WI38 (cell line): ENCODE results near the gene CALHM4.

Source experiments
- H3K4me3 ChIP-seq: 2 replicates; pipeline ENCODE4 v1.5.1; 2011; ENCODE audit warnings: low read depth, mild to moderate bottlenecking, control low read depth, low read length
- TF ChIP-seq, protein P1 (sequence below): IDR thresholded peaks from 2 replicates; pipeline ENCODE4 v1.5.1; 2012; ENCODE audit warnings: low read depth, mild to moderate bottlenecking, control low read depth, low read length

The CALHM4 gene

DNA sequence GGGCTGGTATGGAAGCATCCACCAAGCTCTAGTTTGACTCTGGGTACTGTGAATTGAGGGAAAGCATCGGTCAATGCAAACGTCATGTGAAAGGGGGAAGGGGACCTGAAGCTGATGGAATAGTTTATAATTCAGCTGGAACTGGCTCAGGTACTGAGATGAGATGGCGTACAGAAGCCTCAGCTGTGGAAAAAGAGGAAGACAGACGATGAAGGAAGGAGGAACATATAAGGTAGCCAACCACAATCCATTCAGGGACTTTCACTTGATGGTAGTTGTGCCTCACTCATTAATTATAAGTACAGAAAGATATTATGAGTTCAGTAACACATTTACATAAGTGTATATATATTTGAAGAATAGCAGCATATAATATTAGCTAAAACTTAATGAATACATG, 39.4 kb upstream of the CALHM4 start:
- H3K4me3 ChIP-seq: no peak overlapping the region
- TF ChIP-seq, protein P1, sequence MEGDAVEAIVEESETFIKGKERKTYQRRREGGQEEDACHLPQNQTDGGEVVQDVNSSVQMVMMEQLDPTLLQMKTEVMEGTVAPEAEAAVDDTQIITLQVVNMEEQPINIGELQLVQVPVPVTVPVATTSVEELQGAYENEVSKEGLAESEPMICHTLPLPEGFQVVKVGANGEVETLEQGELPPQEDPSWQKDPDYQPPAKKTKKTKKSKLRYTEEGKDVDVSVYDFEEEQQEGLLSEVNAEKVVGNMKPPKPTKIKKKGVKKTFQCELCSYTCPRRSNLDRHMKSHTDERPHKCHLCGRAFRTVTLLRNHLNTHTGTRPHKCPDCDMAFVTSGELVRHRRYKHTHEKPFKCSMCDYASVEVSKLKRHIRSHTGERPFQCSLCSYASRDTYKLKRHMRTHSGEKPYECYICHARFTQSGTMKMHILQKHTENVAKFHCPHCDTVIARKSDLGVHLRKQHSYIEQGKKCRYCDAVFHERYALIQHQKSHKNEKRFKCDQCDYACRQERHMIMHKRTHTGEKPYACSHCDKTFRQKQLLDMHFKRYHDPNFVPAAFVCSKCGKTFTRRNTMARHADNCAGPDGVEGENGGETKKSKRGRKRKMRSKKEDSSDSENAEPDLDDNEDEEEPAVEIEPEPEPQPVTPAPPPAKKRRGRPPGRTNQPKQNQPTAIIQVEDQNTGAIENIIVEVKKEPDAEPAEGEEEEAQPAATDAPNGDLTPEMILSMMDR: no peak

GRCh38 chr6:116515141-116515540, 38.4 kb upstream of the CALHM4 start:
- H3K4me3 ChIP-seq: no peak overlapping the region
- TF ChIP-seq, protein P1: no peak

GRCh38 chr6:116518621-116519368, 34.8 kb upstream of the CALHM4 start:
- TF ChIP-seq, protein P1: no peak

DNA sequence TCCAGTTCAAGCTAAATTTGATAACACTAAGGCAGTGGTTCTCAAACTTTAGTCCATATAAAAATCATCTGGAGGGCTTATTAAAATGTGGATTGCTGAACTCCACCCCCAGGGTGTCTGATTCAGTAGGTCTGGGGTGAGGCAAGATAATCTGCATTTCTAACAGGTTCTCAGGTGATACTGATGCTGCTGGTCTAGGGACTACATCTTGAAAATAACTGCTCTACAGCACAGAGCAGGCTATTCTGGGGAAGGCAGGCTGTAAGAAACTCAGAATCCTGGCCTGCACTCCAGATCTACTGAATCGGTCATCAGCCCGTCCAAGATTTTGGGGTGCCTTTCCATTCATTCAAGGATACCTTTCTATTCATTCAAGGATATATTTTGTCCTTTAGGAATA, 30.7 kb upstream of the CALHM4 start:
- H3K4me3 ChIP-seq: no peak overlapping the region
- TF ChIP-seq, protein P1: no peak

More at GRCh38 chr6:116518621-116519368, 34.8 kb upstream of the CALHM4 start:
- H3K4me3 ChIP-seq: no peak overlapping the region

DNA sequence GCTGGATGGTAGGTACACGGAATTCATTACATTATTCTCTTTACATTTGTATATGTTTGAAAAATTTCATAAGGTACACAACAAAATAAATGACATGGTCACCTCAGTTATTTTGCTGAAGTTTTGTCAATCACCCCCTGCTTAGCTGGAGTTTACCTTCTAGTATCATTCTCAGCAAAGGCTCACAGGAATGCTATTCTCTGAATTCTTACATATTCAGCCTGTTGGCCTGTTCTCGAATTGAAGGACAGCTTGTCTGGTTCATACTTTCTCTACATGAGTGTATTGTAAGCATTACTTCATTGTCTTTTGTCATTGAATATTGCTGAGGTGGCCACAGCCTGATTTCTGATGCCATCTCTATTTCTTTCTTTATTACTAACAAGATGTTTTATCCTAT, 29.3 kb upstream of the CALHM4 start:
- H3K4me3 ChIP-seq: no peak overlapping the region

DNA sequence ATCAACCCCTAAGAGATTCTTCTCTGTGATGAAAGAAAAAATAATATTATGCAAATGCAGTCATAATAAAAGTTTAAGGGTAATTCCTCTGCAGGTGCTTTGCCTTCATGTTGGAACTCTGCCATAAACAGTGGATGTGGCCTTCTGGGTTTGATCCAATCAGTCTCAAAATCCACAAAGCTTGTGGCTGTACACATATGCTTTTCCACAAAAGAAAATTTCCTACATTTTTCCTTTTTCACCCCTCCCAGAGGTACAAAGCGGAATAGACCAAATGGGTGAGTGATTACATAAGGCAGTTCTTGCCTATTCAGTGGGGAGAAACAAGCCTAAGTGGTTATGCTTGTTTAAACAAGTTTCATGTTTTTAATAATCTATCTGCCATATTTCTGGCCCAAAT, 25.4 kb upstream of the CALHM4 start:
- TF ChIP-seq, protein P1: no peak

More for the DNA sequence above, 29.3 kb upstream of the CALHM4 start:
- TF ChIP-seq, protein P1: no peak

GRCh38 chr6:116528780-116529179, 24.8 kb upstream of the CALHM4 start:
- TF ChIP-seq, protein P1: no peak

More for the DNA sequence above, 25.4 kb upstream of the CALHM4 start:
- no peak overlapping the region for H3K4me3 ChIP-seq

More at GRCh38 chr6:116528780-116529179, 24.8 kb upstream of the CALHM4 start:
- no peak overlapping the region for H3K4me3 ChIP-seq
